HL-60 (cell line): ENCODE measurements around the gene THAP3.

Experiments used
- POLR2AphosphoS5 ChIP-seq: IDR thresholded peaks from 2 replicates; pipeline ENCODE4 v1.6.1; 2012; ENCODE audit warnings: low read depth
- TF ChIP-seq, protein P1 (sequence below): IDR thresholded peaks from one replicate; pipeline ENCODE4 v1.5.1; 2011; ENCODE audit warnings: low read length, control low read depth, inconsistent platforms; ENCODE audit not compliant: insufficient read depth
- TF ChIP-seq, protein P2 (sequence below): IDR thresholded peaks from 2 replicates; pipeline ENCODE4 v1.6.1; 2012; ENCODE audit warnings: low read depth; ENCODE audit not compliant: insufficient replicate concordance

DNA sequence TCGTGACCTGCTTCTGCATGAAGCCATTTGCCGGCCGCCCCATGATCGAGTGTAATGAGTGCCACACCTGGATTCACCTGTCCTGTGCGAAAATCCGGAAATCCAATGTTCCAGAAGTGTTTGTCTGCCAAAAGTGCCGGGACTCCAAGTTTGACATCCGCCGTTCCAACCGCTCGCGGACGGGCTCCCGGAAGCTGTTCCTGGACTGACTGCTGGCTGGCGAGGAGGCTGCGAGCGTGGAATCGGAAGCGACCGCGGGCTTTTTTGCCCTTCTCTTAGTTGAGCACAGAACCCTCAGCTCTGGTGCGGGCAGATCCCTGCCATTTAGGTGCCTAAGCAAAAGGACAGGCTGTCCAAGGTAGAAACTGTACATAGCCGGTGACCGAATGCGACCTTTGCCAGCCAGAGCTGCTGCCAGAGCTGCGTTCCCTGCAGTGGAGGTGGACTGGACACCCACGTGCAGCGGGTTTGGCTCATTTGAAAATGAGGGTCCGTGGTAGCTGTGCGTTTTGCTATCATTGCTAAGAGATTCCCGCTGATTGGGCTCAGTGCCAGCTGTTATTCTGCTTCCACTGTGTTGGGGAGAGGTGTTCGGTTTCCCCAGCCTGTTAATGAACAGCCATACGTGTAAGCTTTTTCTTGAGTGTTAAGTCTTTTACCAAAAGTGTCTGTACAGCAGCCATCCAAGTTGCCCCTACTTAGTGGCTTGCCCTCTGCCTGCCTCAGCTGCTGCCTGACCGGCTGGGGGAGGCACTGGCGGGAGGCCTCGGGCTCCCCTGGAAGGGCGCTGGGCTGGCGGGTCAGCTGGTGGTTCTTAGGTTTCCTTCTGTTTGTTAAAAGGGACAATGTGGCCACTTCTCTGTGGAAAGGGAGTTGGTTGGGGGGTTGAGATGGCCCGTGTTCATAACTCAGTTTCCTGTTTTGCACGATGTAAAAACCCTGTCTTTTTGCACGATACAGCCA lies 3.0 kb upstream of the THAP3 start:
- no peak for TF ChIP-seq POLR2AphosphoS5
- TF ChIP-seq, protein P1, sequence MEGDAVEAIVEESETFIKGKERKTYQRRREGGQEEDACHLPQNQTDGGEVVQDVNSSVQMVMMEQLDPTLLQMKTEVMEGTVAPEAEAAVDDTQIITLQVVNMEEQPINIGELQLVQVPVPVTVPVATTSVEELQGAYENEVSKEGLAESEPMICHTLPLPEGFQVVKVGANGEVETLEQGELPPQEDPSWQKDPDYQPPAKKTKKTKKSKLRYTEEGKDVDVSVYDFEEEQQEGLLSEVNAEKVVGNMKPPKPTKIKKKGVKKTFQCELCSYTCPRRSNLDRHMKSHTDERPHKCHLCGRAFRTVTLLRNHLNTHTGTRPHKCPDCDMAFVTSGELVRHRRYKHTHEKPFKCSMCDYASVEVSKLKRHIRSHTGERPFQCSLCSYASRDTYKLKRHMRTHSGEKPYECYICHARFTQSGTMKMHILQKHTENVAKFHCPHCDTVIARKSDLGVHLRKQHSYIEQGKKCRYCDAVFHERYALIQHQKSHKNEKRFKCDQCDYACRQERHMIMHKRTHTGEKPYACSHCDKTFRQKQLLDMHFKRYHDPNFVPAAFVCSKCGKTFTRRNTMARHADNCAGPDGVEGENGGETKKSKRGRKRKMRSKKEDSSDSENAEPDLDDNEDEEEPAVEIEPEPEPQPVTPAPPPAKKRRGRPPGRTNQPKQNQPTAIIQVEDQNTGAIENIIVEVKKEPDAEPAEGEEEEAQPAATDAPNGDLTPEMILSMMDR: no peak
- TF ChIP-seq, protein P2, sequence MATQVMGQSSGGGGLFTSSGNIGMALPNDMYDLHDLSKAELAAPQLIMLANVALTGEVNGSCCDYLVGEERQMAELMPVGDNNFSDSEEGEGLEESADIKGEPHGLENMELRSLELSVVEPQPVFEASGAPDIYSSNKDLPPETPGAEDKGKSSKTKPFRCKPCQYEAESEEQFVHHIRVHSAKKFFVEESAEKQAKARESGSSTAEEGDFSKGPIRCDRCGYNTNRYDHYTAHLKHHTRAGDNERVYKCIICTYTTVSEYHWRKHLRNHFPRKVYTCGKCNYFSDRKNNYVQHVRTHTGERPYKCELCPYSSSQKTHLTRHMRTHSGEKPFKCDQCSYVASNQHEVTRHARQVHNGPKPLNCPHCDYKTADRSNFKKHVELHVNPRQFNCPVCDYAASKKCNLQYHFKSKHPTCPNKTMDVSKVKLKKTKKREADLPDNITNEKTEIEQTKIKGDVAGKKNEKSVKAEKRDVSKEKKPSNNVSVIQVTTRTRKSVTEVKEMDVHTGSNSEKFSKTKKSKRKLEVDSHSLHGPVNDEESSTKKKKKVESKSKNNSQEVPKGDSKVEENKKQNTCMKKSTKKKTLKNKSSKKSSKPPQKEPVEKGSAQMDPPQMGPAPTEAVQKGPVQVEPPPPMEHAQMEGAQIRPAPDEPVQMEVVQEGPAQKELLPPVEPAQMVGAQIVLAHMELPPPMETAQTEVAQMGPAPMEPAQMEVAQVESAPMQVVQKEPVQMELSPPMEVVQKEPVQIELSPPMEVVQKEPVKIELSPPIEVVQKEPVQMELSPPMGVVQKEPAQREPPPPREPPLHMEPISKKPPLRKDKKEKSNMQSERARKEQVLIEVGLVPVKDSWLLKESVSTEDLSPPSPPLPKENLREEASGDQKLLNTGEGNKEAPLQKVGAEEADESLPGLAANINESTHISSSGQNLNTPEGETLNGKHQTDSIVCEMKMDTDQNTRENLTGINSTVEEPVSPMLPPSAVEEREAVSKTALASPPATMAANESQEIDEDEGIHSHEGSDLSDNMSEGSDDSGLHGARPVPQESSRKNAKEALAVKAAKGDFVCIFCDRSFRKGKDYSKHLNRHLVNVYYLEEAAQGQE: no peak
